Testis (tissue), 3 donors: ENCODE measurements around the gene EXOSC3. TPM values are rescaled to one million over a fixed set of nuclear protein-coding genes. Genes with fewer than 3 reads are reported as not detected.
"Not testable (repeated sequence)": the region's sequence is repeated elsewhere in the genome, so short reads cannot be mapped to it uniquely, and the experiment has no call there.

Source experiments
- DNase-seq: peaks from one replicate; pipeline ENCODE4 v3.0.0-alpha.2; 2019
- H3K27ac ChIP-seq, 2 donors: fragments of 200-600 bp; sonication (generic); one replicate each; pipeline ENCODE4 v1.5.1; 2019
- H3K27me3 ChIP-seq: fragments of 200-600 bp; sonication (generic); one replicate; pipeline ENCODE4 v1.5.1; 2019
- H3K36me3 ChIP-seq: fragments of 200-600 bp; sonication (generic); one replicate; pipeline ENCODE4 v1.5.1; 2017; ENCODE audit warnings: low read depth; ENCODE audit errors: missing control alignments
- H3K4me1 ChIP-seq: fragments of 200-600 bp; sonication (generic); one replicate; pipeline ENCODE4 v1.5.1; 2019
- H3K4me3 ChIP-seq, 2 donors: fragments of 200-600 bp; sonication (generic); one replicate each; pipeline ENCODE4 v1.5.1; 2017 to 2019
- H3K9me3 ChIP-seq: fragments of 200-600 bp; sonication (generic); one replicate; pipeline ENCODE4 v1.5.1; 2017
- CTCF ChIP-seq, 3 experiments: fragments of 450-650 bp in 2 of 3; fragments of 200-600 bp in 1 of 3; sonication (generic) in 1 of 3; IDR thresholded peaks; one replicate each; pipeline ENCODE4 v1.5.1; 2016 to 2019; ENCODE audit warnings: antibody characterized with exemption in 3 of 3, mild to moderate bottlenecking in 2 of 3, moderate library complexity in 1 of 3
- POLR2A ChIP-seq: fragments of 450-650 bp; IDR thresholded peaks from one replicate; pipeline ENCODE4 v1.6.1; 2017; ENCODE audit warnings: antibody characterized with exemption, mild to moderate bottlenecking, moderate library complexity
- WGBS, 2 donors: methylation state at CpG; one replicate each; pipeline ENCODE4 v1.1.5; 2018; 5-methylcytosine and 5-hydroxymethylcytosine counted together
- intact Hi-C: fragments of 100-400 bp; cut with DNase I; formaldehyde crosslinking; loops from one replicate; pipeline ENCODE4 v1.15.1; 2023; ENCODE audit warnings: low total_unique reads
- polyA plus RNA-seq: library from polyadenylated mRNA; stranded (reverse); fragments of 350-450 nt; fragmentation: Illumina TruSeq; extraction: RNeasy Lipid Tissue Mini Kit (QIAGEN cat#74804); gene quantifications from one replicate; pipeline ENCODE4 v1.2.3, GENCODE V29; 2014; ENCODE audit warnings: low read depth, low replicate concordance; ENCODE audit not compliant: insufficient read depth
- total RNA-seq, 2 donors: library from RNA; depleted of rRNA; stranded (reverse); fragments of >200 nt; gene quantifications; one replicate each; pipeline ENCODE4 v1.2.3, GENCODE V29; 2016

The EXOSC3 gene
- total and polyA plus RNA-seq, 3 donors from 2014 or later = 74.3 to 78.4 (median 75.6) TPM

GRCh38 chr9:37812773-37813379, 28.0 kb upstream of the EXOSC3 start:
- WGBS, 2 donors = 94% methylated on average over 5 of the region's 5 CpGs
- no peak overlapping the region for H3K27ac ChIP-seq
- DNase-seq = no peak
- H3K9me3 ChIP-seq = no peaks in the 10 kb centered on the region
- H3K27me3 ChIP-seq = no peaks in the 10 kb centered on the region
- no peaks in the 10 kb centered on the region for H3K4me1 ChIP-seq
- no peak overlapping the region for H3K4me3 ChIP-seq
- H3K36me3 ChIP-seq = no peaks in the 10 kb centered on the region
- intact Hi-C loops = no loop called here
- TF ChIP-seq POLR2A (no peak), CTCF (IDR thresholded peaks at IDR 0.05) (no peak)

GRCh38 chr9:37811906-37812476, 27.1 kb upstream of the EXOSC3 start:
- intact Hi-C loops = no loop called here
- TF ChIP-seq CTCF (IDR thresholded peaks at IDR 0.05) = no peak
- no peak for TF ChIP-seq POLR2A
- Histone ChIP-seq H3K9me3 (no peaks in the 10 kb centered on the region), H3K36me3 (no peaks in the 10 kb centered on the region), H3K27ac (no peak overlapping the region), H3K4me3 (no peak overlapping the region), H3K27me3 (no peaks in the 10 kb centered on the region), H3K4me1 (no peaks in the 10 kb centered on the region)
- 91 to 96% methylated on average over 6 of the region's 6 CpGs for WGBS, 2 donors
- no peak for DNase-seq

- H3K4me1 ChIP-seq, H3K27me3 ChIP-seq, H3K4me3 ChIP-seq, intact Hi-C loops, H3K36me3 ChIP-seq, H3K27ac ChIP-seq, DNase-seq, H3K9me3 ChIP-seq: not testable (repeated sequence)
- 95 to 96% methylated on average over 15 of the region's 15 CpGs for WGBS, 2 donors
Measured at GRCh38 chr9:37809676-37810075, 24.8 kb upstream of the EXOSC3 start.

GRCh38 chr9:37806271-37806670, 21.4 kb upstream of the EXOSC3 start:
- peaks cover 14% of the 10 kb centered on the region for H3K4me1 ChIP-seq
- TF ChIP-seq CTCF (IDR thresholded peaks at IDR 0.05) = no peak
- no peak for TF ChIP-seq POLR2A
- DNase-seq = no peak
- no peaks in the 10 kb centered on the region for H3K27me3 ChIP-seq
- no peaks in the 10 kb centered on the region for H3K9me3 ChIP-seq
- intact Hi-C loops = no loop called here
- H3K27ac ChIP-seq = no peak overlapping the region
- H3K36me3 ChIP-seq = no peaks in the 10 kb centered on the region
- no peak overlapping the region for H3K4me3 ChIP-seq
- WGBS, 2 donors = 75% methylated on average over 4 of the region's 4 CpGs

- no peak for TF ChIP-seq CTCF (IDR thresholded peaks at IDR 0.05)
- no peak for TF ChIP-seq POLR2A
- Histone ChIP-seq H3K4me3 (peak overlapping the region; percentile 91 to 93), H3K27ac (no peak overlapping the region), H3K36me3 (no peaks in the 10 kb centered on the region), H3K27me3 (no peaks in the 10 kb centered on the region), H3K9me3 (no peaks in the 10 kb centered on the region), H3K4me1 (peaks cover 19% of the 10 kb centered on the region)
- DNase-seq = no peak
- intact Hi-C loops = no loop called here
- 24 to 36% methylated on average over 10 of the region's 10 CpGs for WGBS, 2 donors
Measured at GRCh38 chr9:37801959-37802711, 17.3 kb upstream of the EXOSC3 start.
